Retina (tissue), 1 donor: Measurements from ENCODE around the gene TAS2R16.

Source experiments
- DNase-seq: peaks from one replicate; pipeline ENCODE4 v3.0.0-alpha.2; 2016

TAS2R16 gene, protein sequence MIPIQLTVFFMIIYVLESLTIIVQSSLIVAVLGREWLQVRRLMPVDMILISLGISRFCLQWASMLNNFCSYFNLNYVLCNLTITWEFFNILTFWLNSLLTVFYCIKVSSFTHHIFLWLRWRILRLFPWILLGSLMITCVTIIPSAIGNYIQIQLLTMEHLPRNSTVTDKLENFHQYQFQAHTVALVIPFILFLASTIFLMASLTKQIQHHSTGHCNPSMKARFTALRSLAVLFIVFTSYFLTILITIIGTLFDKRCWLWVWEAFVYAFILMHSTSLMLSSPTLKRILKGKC

DNA sequence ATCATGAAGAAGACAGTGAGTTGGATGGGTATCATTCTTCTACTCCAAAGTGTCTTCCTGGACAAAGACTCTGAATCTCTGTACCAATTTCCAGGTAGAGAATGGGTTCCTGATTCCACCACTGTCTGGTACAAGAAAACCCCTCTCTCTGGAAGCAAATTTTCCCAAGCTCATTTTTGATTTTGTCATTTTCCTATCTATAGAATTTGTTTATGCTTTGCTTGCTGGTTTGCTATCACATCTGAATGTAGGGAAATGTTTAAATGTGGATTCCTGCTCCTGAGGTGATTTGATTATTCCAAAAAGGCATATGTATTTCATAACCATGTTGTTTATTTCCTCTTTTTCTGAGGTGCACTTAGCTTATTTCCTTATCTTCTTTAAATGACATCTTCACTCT, at the start of gene TAS2R16:
TSS of gene TAS2R16 (minus strand) at position 101 of the 400 bp plus-strand sequence. CDS start at position 35, 66 bp downstream.
- no peak for DNase-seq

DNA sequence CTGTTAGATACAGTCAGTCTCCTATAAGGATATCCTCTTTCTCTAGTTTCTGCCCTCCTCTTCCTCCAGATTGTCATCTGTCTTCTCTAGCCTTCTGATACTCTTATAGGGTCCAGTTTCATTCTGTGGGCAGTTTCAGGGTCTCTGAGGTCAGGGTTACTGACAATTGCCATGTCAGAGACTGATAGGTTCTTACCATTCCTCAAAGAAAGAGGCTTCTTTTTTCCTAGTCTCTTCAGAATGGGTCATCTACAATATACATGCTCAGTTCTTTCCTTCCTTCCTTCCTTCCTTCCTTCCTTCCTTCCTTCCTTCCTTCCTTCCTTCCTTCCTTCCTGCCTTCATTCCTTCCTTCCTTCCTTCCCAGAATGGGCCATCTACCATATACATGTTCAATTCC, 48.1 kb upstream of the TAS2R16 start:
- no peak for DNase-seq

DNA sequence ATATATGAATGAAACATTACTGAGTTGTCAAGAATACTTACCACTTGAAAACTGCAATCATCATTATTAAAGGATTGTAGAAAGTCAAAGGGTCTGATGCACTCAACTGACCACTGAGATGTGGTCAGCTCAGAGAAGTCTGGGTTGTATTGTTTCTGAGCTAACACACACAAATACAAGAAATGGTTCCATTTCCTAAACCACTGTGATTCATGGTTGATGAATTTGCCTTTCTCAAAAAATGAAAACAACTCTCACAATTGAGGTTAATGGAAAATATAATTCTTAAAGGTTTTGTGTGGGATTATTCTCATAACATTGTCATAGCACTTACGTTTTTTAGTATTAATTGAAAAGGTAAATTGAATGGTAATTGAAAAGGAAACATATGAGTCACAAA, 45.6 kb upstream of the TAS2R16 start:
- DNase-seq, result no peak

DNA sequence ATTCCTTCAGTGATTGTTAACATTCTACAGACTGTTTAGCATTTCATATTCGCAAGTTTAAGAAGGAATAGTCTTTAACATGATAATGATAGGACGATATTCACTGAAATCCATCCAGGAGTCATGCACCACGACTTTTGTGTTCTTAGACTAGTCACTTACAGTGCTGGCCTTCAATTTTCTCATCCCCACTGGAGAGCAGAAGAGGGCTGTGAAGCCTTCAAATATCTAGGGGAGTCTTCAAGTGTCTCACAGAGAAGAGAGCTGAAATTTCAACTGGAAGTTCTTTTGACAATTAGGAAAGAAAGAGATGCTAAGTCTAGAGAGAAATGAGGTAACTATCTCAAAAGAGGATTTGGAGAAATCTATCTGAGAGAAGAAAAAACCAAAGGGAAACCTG, 43.8 kb upstream of the TAS2R16 start:
- no peak for DNase-seq

DNA sequence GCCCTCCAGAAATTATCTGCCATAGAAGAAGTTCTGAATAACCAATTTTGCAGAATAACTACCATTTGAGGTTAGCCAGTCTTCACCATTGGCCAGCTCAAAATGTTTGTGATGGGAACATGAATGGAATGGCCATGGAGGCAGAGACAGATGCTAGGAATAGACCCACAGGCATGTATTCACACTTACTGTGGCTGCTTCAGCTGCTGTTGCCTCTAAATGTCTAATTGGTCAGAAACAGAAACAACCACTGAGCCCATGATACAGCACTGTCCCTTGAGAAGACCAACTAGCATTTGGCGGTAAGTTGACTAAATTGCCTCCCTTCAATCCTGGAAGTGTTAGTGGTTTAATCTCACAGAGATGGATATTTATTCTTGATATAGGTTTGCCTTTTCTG, 38.6 kb upstream of the TAS2R16 start:
- DNase-seq, result no peak

DNA sequence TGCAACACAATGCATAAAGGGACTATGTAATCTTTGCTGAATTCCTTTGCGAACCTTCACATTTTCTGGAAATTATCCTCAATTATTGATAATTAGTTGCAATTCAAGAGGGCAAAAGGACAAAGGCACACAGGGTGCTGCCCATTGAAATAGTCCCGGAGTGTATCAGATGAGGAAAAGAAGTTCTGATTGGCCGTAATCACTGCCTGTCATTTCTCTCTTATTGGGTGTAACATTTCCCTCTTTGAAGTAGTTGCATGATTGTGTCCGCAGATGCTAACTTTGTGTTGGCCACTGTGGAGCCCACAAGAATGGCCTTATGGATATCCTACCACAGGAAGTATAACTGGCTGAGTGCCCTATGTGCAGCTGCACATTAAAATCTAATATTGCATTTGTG, 35.1 kb upstream of the TAS2R16 start:
- no peak for DNase-seq

DNA sequence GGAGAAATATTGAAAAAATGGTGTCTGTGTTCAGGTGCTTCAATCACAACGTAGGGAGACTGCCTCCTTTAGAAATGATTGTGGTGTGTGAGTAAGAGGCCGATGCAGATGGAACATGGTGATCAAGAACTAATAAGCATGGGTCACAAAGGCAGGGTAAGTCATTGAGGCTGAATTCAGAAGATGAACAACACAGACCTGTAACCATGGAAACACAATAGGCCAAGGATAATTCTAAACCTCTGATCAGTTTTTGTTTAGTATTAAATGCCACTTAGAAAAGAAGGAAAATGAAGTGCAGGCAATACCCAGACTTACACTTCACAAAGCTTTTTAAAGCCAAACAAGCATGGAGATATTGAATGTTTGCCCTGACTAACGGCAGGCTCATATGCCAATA, 32.8 kb upstream of the TAS2R16 start:
- peak; percentile 3 for DNase-seq

DNA sequence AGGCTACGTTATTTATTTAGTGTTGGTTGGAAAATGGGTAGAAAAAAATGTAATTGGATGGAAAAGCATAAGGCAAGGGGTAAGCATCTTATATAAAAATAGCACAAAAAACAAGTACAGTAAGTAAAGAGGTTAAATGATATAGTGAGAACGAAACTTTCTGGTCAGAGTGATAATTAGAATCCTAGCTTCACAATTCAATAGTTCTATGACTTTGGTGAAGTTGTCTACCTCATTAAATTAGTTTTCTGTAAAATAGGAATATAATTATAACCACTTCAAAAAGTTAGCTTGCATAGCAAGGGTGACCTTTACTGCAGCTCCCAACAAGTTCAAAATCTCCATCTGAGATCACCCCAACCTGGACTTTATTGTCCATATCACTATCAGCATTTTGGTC, 30.8 kb upstream of the TAS2R16 start:
- no peak for DNase-seq

DNA sequence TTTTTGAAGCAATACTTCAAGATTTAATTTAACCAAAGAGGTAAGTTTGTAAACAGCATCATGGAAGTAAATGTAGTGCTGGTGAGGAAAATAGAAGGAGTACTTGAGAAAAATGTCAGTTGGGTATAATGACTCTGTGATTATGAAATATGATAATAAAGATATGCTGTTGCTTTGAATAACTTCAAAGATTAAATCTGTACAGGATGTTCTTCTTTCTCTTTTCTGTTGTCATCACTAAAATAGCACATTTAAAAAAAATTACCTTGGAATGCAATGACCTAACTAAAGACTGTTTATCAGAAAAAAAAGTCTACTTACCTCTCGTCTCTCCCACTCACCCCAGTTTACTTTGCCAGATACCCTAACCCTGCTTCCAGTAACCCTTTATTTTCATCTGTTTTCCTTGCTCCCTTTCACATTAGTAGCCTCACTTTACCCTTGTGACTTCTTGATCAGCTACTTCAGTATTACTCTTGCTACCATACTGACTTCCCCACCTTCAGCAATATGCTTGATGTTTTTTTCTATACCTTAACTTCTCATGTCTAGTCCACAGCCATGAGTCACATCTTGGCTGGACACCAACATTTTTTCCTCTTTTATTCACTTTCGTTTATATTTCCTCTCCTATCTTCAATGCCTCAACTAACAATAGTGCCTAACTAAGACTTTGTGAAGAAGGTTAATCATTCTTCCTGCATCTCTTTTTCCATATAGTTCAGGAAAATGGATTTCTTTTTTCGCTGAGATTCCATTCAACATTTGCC, 29.7 kb upstream of the TAS2R16 start:
- DNase-seq, result no peak

DNA sequence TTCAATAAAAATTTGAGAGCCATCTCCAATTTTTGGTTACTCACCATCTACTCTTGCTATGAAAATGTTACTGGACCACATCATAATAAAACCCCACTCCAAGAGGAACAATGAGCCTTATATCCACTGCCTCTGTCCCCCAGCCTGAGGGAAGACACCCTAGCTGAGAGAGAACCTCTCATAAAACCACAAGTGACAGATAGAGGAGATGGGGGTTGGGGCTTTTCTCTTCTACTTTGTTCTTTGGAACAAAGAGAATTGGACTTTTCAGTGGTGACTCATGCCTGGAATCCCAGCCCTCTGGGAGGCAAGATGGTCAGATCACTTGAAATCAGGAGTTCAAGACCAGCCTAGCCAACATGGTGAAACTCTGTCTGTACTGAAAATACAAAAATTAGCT, 27.6 kb upstream of the TAS2R16 start:
- no peak for DNase-seq

DNA sequence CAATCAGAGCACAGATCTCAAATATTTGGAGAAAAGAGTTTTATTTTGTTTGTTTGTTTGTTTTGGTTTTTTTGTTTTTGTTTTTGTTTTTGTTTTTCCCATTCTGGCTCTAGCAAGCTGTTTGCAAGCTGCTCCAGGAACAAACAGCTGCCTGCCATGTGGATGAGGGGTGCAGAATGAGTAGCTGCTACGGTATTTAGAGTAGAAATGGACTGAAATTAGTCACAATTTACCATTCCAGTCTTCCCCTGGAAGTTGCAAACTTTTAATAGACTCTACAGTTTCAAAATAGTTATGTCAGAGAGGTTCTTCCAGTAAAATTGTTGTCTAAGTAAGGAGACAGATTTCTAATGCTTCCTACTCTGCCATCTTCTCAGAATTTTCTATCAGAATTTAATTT, 27.1 kb upstream of the TAS2R16 start:
- DNase-seq, result no peak

DNA sequence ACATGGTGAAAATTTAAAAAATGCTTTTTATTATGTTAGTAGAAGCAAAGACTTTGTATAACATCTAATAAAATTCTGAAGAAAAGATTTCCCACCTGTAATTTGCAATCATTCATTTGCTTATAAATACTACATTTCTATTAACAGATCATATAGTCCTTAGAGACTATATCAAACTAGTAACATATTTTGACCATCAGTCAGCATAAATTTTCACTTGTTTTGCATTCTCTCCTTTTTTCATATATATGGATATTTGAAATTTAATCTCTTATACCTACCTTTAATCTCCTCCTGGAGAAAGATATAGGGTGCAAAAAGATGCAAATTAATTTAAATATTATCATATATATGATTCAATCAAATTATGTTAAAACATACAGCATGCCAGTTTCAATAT, 16.9 kb upstream of the TAS2R16 start:
- DNase-seq, result no peak

DNA sequence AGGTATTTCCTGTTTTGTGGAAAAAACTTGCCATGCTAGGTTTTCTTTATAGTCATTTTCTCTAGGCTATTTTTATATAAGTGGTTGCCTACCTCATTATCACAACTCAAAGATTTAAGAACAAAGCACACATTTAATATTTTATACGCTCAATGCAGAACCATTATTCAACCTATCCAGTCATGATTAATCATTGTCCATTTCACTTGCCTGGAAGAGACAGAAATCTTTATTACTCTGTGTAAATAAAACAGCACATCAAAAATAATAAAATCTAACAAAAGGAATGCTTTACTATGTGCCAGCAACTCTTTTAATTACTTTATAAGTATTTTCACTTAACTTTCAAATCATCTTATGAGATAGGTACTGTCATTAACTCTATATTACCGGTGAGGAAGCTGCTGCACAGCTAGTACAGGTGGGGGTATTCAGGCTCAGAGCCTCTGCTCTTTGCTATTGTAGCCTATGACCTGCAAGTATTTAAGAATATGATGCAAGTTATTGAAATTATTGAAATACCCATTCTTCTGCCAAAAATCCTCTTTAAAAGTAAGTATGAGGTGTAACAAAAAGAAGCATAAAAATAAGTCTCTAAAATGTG, 16.4 kb upstream of the TAS2R16 start:
- DNase-seq, result no peak

DNA sequence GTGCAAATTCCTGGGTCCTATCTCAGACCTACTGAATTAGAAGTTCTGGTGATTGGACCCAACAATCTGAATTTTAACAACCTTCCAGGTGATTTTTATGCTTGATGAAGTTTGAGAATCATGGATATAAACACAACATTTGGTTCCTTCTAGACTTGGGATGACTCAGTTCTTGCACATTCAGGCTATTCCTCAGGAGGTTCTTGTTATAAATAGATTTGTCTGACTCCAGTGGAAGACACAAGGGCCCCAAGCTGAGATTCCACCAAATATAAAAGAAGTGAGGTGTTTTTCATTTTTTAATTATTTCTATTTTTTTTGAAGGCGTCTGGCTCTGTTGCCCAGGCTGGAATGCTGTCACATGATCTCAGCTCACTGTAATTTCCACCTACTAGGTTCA, 9.4 kb upstream of the TAS2R16 start:
- no peak for DNase-seq

DNA sequence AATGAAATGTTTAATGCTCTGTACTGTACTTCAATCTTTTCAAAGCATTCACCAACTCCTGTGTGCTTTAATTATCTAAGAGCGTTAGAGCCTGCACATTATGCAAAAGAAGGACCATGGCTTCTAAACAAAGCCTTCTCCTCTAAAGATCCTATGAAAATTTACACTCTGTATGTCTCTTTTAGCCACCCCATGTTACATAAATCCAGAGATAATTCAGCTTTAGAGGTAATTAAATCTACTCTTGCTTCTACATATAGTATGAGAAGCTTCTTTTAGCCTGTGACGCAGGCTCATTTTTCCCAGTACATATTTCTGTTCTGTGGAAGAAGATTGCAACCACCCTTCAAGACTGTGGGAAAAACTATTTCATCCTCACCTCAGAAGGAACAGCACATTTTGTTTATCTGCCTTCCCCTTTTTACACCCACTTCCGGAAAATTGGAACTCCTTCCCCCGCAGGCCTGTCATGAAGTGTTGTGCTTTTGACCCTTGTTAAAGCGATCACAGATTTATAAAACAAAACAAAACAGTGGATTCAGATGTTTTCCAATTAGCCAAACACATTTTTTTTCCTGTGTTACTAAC, 8.1 kb upstream of the TAS2R16 start:
- no peak for DNase-seq

DNA sequence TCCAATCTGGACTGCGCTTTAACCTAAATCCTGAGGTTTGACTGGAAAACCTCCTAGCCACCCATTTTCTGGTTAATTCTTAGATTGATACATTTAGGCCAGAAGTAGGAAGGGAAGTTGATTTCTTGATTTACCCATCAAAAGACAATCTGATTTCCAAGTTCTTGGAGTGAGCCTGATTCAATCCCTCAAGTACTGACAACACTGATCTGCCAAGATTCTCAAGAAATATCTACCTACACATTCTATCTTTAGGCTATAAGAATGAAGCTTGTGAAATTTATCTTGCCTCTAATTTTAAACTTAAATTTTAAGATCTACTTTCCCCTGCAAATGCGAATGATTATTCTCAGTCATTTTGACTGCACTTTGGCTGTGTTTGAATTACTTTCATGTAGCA, 5.9 kb downstream of the TAS2R16 start:
- DNase-seq, result no peak

DNA sequence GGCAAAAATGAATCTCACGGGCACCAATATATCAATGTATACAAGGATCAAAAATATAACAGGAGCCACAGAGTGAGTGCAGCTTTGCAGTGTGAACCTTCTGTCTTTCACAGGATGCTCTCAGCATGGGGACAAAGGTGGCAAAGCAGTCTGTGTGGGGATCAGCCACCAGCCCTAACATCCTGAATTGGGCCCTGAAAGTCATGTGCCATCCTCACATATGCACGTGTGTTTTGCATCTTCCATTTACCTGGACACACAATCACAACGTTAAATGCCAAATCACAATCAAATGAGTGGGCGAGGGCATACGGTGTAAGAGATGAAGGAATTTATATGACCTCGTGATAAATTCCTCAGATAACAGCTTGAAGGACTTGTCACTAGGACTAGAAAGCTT, 6.5 kb downstream of the TAS2R16 start:
- no peak for DNase-seq

DNA sequence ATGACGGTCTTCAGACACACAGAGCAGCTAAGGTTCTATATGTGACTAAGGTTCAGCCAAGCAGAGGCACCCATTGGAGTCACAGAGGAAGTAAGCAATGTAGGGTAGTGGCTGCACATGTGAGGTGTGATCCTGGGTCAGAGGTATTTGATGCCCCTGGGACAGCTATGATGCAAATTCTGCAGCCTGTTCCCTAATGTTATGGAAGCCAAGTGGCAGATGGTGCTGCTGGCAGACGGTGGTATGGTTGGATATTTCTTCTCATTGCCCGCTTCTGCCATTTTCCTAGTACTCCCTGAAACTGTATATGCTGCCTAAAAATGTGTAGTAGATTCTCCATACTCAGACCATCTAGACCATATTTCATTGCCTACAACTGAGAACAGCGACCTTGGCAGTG, 7.2 kb downstream of the TAS2R16 start:
- DNase-seq, result no peak

DNA sequence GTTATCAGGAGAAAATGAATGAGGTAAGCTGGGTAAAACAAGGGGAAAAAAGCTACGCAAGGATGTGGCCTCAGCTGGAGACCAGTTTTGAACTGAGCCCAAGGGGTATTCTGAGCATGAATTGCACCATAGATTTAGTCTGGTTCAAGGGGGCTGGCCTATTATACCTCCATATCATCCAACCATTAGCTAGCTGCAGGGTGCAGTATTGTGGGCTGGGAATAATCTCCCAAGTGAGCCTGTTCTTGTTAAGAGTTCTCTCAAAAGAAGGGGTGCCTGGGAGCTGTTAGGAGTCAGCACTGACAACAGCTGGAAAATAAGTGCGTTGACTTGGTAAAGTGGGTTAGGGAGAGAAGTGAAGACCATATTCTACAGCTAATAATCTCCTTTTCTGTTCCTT, 8.0 kb downstream of the TAS2R16 start:
- DNase-seq, result no peak

DNA sequence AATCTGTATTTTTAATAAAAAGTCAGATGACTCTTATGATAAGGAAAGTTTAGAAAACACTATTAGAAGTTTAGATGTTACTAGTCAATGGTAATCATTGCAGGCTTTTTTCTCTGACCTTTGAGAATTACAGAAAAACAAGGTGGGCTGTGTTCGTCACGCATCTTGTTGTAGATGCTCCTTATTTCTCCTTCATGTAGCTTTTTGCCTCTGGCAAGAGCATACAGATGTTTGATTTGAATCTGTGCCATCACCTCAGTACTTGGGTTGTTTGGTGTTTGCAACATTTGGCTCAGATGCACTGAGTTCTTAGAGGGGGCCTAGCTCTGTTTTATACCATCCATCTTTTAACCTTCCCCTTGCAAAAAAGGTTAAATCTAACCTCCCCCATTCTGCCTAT, 11.5 kb downstream of the TAS2R16 start:
- DNase-seq, result no peak

DNA sequence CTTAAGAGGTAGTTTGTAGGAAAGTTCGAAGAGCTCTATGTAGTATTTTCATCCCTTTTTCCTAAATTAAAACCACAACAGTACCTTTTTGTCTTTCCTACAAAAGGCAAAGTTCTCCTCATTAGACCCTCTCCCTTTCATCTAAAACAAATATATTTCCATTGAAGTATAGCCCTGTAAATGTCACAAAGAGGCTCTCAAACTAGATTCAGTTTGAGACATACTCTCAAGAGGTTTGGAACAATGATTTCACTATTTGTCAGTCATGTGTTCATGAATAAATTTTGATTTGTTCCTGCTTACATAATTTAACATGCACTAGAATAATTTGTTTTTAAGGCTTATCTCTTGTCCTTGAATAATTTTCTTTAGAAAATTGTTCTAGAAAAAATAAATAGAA, 12.2 kb downstream of the TAS2R16 start:
- no peak for DNase-seq

DNA sequence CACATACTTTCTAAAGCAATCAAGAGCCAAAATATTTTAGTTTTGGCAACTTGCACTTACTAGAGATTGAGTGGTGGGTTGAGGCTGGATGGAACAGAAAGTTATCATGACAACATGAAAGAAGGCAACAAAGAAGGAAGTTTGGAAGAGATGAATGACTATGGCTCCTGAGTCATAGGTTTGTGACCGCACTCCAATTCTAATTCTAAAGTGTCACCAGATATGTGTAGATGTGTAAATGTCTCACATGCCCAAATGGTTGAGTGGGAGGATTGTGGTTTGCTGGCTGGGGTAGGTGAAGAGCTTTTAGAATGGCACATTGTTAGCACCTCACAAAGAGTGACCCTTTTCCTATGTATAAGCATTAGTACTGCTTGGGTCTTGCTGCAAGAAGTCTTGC, 20.2 kb downstream of the TAS2R16 start:
- no peak for DNase-seq

DNA sequence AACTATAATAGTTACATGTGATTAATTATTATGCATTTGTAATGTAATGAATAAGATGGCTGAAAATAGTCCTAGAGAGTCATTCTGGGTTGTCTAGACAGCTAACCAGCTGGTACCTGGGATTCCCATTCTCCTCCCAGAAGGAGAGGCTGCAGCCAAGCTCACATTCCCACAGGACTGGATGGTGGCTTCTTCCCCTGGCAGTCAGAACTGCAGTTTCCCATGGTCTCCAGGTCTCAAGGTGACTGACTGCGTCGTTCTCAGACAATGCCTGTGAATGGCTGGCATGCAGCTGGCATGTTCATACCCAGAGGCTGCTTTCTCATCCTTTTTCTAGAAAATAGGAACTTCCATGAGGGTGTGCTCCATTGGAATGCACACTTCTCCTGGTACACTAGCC, 21.3 kb downstream of the TAS2R16 start:
- no peak for DNase-seq

DNA sequence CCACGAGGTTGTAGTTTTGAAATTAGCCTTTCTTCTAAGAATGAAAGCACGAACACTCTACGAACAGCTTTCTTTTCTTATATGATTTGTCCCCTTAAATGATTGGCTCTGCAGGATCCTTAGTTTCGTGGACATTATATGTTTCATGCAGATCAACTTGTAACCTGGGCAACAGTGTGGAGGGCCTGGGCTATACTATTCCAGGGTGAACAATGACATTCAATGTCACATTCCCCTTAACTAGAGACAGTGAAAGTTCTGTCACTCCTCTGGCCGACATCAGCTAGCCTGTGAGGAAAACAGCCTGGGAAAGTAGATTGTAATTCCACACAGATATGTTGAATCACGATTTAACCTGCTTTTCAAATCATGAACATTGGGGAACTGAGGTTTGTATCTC, 23.4 kb downstream of the TAS2R16 start:
- peak; percentile 6 for DNase-seq
